Right forelimb (tissue), 1 donor: Measurements from ENCODE around the gene EIF1AD.
"Not testable (repeated sequence)": the region's sequence is repeated elsewhere in the genome, so short reads cannot be mapped to it uniquely, and the experiment has no call there.

Experiments used
- DNase-seq: peaks from one replicate; pipeline ENCODE4 v3.0.0-alpha.2; 2018

Gene EIF1AD

GRCh38 chr11:66001942-66002647 is at the start of gene EIF1AD, which contains the start of gene BANF1:
Gene EIF1AD (minus strand): TSS chr11:66002157. CDS start chr11:66000389, 1,768 bp downstream.
Gene BANF1 (plus strand): TSS chr11:66002503. CDS start chr11:66003251, 748 bp downstream.
- peak; percentile 97 for DNase-seq

GRCh38 chr11:66051371-66051765 is 49.4 kb upstream of the EIF1AD start:
- DNase-seq, result no peak

- no peak for DNase-seq
These were observed 48.7 kb upstream of the EIF1AD start for GRCh38 chr11:66050581-66051231.

GRCh38 chr11:66048547-66049323 is 46.8 kb upstream of the EIF1AD start, which contains the start of gene GAL3ST3:
Gene GAL3ST3 (minus strand): TSS chr11:66049161. CDS start chr11:66045415, 3,746 bp downstream.
- DNase-seq, result no peak

GRCh38 chr11:66047541-66048365 is 45.8 kb upstream of the EIF1AD start:
- DNase-seq, result no peak

GRCh38 chr11:66046901-66047300 is 44.9 kb upstream of the EIF1AD start:
- no peak for DNase-seq

GRCh38 chr11:66045177-66045639 is 43.3 kb upstream of the EIF1AD start:
- DNase-seq, result peak; percentile 81

GRCh38 chr11:66044757-66045156 is 42.8 kb upstream of the EIF1AD start:
- no peak for DNase-seq

- DNase-seq, result no peak
These were observed 41.3 kb upstream of the EIF1AD start for GRCh38 chr11:66042996-66043906.

- no peak for DNase-seq
These were observed 40.5 kb upstream of the EIF1AD start for GRCh38 chr11:66042227-66042995.

GRCh38 chr11:66039765-66040164 is 37.8 kb upstream of the EIF1AD start:
- DNase-seq, result no peak

- no peak for DNase-seq
These were observed 35.4 kb upstream of the EIF1AD start for GRCh38 chr11:66037327-66037726.

GRCh38 chr11:66036334-66036710 is 34.4 kb upstream of the EIF1AD start:
- DNase-seq, result no peak

GRCh38 chr11:66035653-66036333 is 33.8 kb upstream of the EIF1AD start:
- DNase-seq, result no peak

GRCh38 chr11:66032957-66033735 is 31.2 kb upstream of the EIF1AD start:
- DNase-seq, result no peak

GRCh38 chr11:66026017-66026529 is 24.1 kb upstream of the EIF1AD start, which contains the start of gene CATSPER1:
Gene CATSPER1 (minus strand): TSS chr11:66026479. CDS start chr11:66026379, 100 bp downstream.
- no peak for DNase-seq

GRCh38 chr11:66023186-66023440 is 21.2 kb upstream of the EIF1AD start:
- not testable (repeated sequence) for DNase-seq

- DNase-seq, result peak; percentile 81
These were observed 20.6 kb upstream of the EIF1AD start for GRCh38 chr11:66022401-66023185.
